Activated T-cell treated with anti-CD3 and anti-CD28 coated beads, Interleukin-2, amount 50 U/mL, for 24 hours (primary cell): Measurements from ENCODE around the gene RIPK1.
"Not testable (repeated sequence)": the region's sequence is repeated elsewhere in the genome, so short reads cannot be mapped to it uniquely, and the experiment has no call there.

Source experiments
- DNase-seq: peaks from one replicate; pipeline ENCODE4 v3.0.0-alpha.2; 2020
- H3K27ac Mint-ChIP-seq: 2 replicates; pipeline ENCODE4 v1.8.0; 2020; ENCODE audit warnings: mild to moderate bottlenecking, mixed read lengths
- H3K27me3 Mint-ChIP-seq: 2 replicates; pipeline ENCODE4 v1.8.0; 2020; ENCODE audit warnings: mixed read lengths
- H3K36me3 Mint-ChIP-seq: 2 replicates; pipeline ENCODE4 v1.8.0; 2020; ENCODE audit warnings: low read depth, mixed read lengths
- H3K4me1 Mint-ChIP-seq: 2 replicates; pipeline ENCODE4 v1.8.0; 2020; ENCODE audit warnings: low read depth, mixed read lengths
- H3K4me3 Mint-ChIP-seq: 2 replicates; pipeline ENCODE4 v1.8.0; 2020; ENCODE audit warnings: mild to moderate bottlenecking, moderate library complexity, mixed read lengths
- H3K9me3 Mint-ChIP-seq: 2 replicates; pipeline ENCODE4 v1.8.0; 2020; ENCODE audit warnings: mixed read lengths

The RIPK1 gene

DNA sequence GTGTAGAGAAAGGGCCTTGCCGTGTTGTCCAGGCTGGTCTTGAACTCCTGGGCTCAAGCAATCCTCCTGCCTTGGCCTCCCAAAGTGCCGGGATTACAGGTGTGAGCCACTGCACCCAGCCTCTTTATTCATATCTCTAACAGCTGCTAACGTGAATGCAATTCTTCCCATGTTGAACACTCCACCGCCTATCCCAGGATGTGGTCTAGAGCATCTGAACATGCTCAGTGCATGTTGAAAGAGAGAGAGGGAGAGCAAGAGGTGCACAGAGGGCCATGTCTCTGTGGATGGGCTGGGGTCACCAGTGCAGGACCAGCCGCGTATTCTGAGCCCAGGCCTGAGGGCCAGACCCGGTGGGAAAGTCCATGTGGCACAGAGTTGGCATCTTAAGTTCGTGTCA is 76.3 kb downstream of the RIPK1 start:
- no peak for DNase-seq
- H3K9me3 Mint-ChIP-seq: no peaks in the 10 kb centered on the region
- no peak overlapping the region for H3K4me3 Mint-ChIP-seq
- H3K27ac Mint-ChIP-seq: no peak overlapping the region
- H3K4me1 Mint-ChIP-seq: no peaks in the 10 kb centered on the region
- peaks cover 31% of the 10 kb centered on the region for H3K36me3 Mint-ChIP-seq
- H3K27me3 Mint-ChIP-seq: no peaks in the 10 kb centered on the region

DNA sequence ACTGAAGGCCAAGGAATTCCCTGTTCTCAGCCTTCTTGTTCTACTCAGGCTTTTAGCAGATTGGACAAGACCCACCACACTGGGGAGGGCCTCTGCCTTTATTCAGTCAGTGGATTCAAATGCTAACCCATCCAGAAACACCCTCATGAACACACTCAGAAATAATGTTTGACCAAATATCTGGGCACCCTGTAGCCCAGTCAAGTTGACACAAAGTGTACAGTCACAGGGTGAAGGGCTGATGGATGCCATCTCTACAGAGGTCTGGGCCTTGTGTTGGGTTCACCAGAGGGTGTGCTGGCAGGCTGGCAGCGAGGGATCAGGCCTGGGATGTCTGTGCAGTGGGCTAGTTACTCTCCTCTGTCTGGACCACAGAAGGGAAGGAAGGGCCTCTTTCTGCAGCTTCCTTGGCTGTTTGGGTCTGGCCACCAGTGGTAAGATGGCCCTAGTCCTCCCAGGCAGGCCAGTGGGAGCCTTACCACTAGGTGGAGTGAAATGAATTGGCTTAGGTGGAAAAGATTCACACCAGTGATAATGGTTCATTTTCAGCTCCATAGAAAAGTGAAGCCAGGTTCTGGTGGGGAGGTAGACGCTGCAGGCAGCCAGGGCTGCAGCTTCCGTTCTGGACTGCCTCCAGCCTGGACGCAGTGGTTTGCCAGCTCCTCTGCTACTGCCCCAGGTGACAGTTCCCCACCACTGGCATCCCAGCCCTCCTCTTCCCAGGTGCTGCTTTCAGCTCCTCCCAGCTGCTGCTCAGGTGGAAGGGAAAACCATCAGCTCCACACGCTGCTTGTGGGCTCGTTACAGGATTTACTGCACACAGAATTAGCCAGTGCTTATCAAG is 79.8 kb downstream of the RIPK1 start:
- no peaks in the 10 kb centered on the region for H3K27me3 Mint-ChIP-seq
- no peak overlapping the region for H3K4me3 Mint-ChIP-seq
- peaks cover 17% of the 10 kb centered on the region for H3K36me3 Mint-ChIP-seq

DNA sequence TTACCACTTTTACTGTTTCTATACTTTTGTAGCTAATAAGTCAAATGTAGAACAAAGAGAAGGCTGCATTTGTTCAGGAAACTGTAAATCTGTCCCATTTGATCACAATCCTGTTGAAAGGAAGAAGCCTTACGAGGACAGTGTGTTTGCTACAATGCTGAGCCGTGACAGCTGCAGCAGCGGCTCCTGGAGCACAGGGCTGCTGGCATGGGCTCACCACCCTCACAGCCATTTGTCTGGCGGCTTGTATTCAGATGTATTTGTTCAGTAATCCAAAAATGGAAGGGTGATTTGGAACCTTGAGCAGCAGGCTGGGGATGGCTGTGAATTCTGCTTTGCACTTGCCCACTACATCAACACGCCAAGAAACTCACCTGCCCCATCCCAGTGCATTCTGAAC is 83.4 kb downstream of the RIPK1 start:
- H3K27ac Mint-ChIP-seq: no peak overlapping the region
- H3K4me1 Mint-ChIP-seq: peaks cover 6% of the 10 kb centered on the region
- H3K4me3 Mint-ChIP-seq: no peak overlapping the region
- no peaks in the 10 kb centered on the region for H3K9me3 Mint-ChIP-seq
- peaks cover 6% of the 10 kb centered on the region for H3K27me3 Mint-ChIP-seq
- H3K36me3 Mint-ChIP-seq: peaks cover 25% of the 10 kb centered on the region
- no peak for DNase-seq

More for the DNA sequence above, 79.8 kb downstream of the RIPK1 start:
- Mint-ChIP-seq H3K9me3 (no peaks in the 10 kb centered on the region), H3K27ac (no peak overlapping the region), H3K4me1 (no peaks in the 10 kb centered on the region)
- DNase-seq: no peak

DNA sequence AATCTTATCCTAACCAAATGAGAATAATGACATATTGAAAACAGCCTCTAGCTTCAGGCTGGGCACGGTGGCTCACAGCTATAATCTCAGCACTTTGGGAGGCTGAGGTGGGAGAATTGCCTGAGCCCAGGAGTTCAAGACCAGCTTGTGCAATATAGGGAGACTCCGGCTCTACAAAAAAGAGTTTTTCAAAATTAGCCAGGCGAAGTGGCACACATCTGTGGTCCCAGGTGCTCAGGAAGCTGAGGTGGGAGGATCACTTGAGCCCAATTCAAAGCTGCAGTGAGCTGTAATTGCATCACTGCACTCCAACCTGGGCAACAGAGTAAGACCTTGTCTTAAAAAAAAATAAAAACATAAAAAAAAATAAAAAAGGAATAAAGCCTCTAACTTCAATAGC is 84.4 kb downstream of the RIPK1 start:
- Mint-ChIP-seq H3K9me3 (no peaks in the 10 kb centered on the region), H3K27ac (no peak overlapping the region), H3K4me1 (peaks cover 9% of the 10 kb centered on the region), H3K4me3 (no peak overlapping the region), H3K27me3 (peaks cover 6% of the 10 kb centered on the region), H3K36me3 (peaks cover 21% of the 10 kb centered on the region)
- no peak for DNase-seq

DNA sequence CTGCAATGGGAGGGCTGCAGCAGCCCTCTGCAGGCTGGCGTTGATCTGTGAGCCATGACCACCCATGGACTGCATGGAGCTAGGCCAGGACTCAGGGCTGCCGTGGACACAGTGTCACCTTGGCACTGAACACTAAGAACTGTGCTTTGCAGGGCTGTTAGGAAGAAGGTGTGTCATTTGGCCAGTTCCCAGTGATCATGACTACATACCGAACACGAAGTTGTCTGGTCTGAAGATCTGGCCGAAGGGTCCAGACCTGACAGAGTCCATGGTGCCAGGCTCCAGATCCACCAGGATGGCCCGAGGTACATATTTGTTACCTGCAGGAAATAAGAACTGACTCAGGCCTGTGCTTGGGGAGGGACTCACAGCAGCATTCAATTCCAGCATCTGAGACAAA is 87.1 kb downstream of the RIPK1 start:
- peaks cover 21% of the 10 kb centered on the region for H3K4me1 Mint-ChIP-seq
- H3K27ac Mint-ChIP-seq, H3K27me3 Mint-ChIP-seq, H3K9me3 Mint-ChIP-seq, DNase-seq, H3K4me3 Mint-ChIP-seq: not testable (repeated sequence)
- peaks cover 16% of the 10 kb centered on the region for H3K36me3 Mint-ChIP-seq

DNA sequence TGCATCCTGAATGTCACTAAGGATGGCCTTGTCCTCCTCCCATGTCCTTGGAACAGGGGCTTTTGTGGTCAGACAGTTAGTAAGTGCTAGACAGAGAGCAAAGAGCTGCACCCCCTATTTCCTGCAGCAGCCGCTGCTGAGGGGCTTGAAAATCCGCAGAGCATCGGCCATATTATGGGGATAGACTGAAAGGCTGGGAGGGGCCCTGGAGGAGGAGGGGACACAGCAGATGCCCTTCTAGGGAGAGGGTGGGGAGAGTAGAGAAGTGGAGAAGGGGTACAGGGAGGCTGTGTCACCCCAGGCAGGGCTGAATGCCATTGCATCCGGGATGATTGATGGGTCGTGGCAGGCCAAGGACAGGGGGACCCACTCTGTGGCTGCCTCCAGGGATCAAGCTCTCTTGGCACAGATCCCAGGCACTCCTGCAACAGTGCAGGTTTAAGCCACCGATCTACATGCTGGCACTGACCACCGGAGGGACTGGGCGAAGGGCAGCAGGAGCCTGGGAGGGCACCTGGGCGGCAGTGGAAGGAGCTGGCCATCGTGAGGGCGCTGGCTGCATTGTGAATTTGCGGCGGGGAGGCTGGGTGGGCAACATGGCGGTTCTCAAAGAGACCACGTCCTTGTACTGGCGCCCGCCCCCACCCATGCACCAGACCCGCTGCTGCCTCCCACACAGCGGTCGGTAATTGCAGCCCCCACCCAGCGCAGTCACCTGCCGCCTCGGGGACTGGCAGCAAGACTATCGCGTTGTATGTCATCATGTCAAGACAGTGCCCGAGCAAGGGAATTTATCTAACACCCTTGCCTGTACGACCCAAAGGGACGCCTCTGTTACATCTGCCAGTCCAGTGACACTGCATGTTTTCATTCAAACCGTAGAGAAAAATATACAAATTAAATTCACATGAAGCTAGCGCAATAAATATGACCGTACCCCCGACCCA is 88.2 kb downstream of the RIPK1 start:
- peaks cover 24% of the 10 kb centered on the region for H3K4me1 Mint-ChIP-seq
- H3K9me3 Mint-ChIP-seq, H3K27me3 Mint-ChIP-seq: not testable (repeated sequence)
- peak; percentile 43 for DNase-seq
- peaks cover 16% of the 10 kb centered on the region for H3K36me3 Mint-ChIP-seq
- H3K27ac Mint-ChIP-seq: peak overlapping the region; percentile 73
- H3K4me3 Mint-ChIP-seq: peak overlapping the region; percentile 77

DNA sequence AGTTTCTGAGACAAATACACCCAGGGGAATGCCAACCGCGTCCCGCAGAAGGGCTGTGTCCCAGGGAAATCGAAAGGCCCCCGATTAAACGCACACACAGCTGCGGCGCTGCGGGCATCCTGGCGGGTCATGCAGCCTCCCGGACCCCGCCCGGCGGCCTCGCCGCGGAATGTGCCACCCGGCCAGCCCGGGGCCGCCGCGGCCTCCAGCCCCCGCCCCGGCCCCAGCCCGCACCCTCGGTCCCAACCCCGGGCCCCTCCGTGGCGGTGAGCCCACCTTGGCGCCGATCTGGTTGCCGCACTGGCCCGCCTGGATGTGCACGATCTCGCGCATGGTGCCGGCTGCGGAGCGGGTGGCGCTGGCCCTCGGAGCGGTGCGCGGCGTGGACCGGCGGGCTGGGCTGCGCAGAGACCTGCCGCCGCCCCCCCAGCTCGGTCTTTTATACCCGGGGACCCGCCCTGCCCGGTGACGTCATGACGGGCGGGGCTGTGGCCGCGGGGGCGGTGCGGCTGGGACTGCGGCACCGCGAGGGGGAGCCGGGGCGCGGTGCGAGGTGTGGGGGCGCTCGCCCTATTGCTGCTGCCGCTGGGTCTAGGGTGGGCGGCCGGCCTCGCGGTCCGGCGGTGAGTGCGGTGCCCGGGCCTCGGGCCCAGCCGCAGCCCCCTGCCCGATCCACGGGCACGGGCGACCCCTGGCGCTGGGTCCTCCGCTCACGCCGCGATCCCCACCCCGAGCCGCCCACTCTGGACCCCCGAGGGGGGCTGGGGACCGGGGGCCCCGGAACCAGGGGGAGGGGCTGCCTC is 89.0 kb downstream of the RIPK1 start, which contains the start of gene TUBB2A:
TUBB2A (minus strand) TSS at position 414 of the 803 bp plus-strand sequence; CDS start at position 333, 81 bp downstream.
- peaks cover 28% of the 10 kb centered on the region for H3K4me1 Mint-ChIP-seq
- H3K4me3 Mint-ChIP-seq: peak within 1 kb of the TSS; percentile 77
- peaks cover 12% of the 10 kb centered on the region for H3K27me3 Mint-ChIP-seq
- peaks cover 2% of the 10 kb centered on the region for H3K9me3 Mint-ChIP-seq
- DNase-seq: peak; percentile 90
- peaks cover 16% of the 10 kb centered on the region for H3K36me3 Mint-ChIP-seq
- peak within 1 kb of the TSS; percentile 73 for H3K27ac Mint-ChIP-seq

DNA sequence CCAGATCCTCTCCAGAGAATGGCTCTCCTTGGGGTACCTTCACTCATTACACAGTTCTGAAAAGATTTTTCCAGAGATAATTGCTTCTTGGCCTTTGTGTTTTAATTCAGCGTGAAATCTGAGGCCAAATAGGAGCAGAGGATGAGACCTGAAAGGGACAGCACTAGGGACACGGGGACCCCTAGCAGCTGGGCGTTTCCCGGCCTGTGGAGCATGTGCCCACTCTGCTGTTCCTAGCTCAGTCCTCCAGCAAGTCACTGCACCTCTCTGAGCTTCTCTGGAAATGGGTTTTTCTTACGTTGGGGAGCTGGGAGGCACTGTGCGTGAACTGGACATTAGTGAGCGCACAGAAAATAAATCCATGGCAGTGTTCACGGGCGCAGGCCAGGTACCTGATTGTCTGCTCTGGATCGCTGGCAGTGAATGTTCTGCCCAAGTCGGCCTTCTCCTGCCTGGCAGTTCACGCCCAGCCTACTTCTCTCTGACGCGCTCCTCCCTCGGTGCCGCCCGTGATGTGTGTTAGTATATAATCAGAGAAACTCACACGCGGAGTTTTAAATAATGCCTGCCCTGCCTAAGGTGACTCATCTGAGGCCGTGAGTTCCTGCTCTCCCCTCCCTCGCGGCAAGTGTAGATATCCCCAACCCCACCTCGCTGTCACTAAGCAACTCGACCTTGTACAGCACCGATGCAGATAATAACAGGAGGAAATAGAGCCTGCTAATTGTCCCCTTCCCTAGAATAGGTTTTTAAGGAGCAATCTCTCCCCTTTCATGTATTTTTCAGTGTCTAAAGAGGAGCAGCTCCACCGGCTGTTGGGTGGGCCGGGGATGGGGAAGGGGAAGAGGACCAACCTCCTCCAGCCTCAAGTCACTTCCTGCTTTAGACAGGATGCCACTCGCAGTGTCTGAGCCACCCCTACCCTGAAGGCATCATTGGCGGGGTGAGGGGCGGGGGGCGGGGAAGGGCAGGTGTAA is 91.8 kb downstream of the RIPK1 start:
- Mint-ChIP-seq H3K36me3 (peaks cover 4% of the 10 kb centered on the region), H3K27me3 (peaks cover 19% of the 10 kb centered on the region), H3K4me3 (no peak overlapping the region), H3K4me1 (peaks cover 38% of the 10 kb centered on the region), H3K27ac (no peak overlapping the region), H3K9me3 (peaks cover 2% of the 10 kb centered on the region)
- DNase-seq: peak; percentile 60

DNA sequence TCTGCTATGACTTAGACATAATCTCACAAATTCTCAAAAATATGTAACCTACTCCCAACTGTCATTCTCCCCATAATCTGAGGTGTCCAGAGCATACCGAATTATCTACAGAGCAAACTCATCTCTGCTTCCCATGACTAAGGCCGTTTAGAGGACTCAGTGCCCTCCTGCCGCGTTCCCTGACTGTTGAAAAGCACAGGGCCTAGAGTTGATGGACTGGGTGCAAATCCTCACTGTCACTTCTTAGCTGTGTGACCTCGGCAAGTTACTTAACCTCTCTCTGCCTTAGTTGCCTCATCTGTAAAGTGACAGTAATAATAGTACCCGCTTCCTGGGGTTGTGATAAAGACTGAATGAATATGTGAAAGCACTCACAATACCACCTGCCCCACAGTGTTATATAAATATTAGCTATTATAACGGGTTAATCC is 93.8 kb downstream of the RIPK1 start:
- H3K27me3 Mint-ChIP-seq: peaks cover 13% of the 10 kb centered on the region
- no peaks in the 10 kb centered on the region for H3K36me3 Mint-ChIP-seq
- H3K9me3 Mint-ChIP-seq: peaks cover 2% of the 10 kb centered on the region
- DNase-seq: no peak
- peaks cover 29% of the 10 kb centered on the region for H3K4me1 Mint-ChIP-seq
- no peak overlapping the region for H3K27ac Mint-ChIP-seq
- peak overlapping the region; percentile 63 for H3K4me3 Mint-ChIP-seq

DNA sequence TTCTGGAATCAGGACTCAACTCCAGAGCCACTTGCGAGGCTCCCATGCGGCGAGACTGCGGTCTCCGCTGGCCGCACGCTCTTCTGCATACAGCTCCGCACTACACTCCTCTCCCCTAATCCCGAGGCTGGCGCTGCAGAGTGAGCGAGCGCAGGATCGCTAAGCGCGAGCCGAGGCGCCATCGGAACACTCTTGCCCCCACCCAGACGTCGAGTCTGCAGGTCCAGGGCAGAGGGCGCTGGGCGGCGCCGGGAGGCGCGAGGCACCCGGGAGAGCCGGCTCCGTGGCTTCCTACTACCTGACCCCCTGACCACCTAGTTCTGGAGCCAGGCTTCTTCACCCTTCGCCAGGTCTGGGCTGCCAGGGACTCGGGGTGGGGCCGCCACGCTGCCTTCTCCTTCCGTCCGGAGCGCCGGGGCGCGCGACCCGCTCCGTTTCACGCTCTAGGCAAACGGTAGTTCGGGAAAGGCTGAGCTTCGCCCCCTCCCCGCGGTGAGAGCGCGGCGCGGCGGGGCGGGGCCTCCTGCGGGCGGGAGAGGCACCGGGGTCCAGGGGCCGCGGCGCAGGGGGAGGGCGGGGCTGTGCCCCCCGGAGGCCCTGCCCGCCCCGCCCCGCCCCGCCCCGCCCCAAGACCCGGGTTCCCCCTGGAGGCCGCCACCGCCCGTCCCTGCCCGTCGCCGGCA is 94.4 kb downstream of the RIPK1 start:
- DNase-seq: peak; percentile 77

DNA sequence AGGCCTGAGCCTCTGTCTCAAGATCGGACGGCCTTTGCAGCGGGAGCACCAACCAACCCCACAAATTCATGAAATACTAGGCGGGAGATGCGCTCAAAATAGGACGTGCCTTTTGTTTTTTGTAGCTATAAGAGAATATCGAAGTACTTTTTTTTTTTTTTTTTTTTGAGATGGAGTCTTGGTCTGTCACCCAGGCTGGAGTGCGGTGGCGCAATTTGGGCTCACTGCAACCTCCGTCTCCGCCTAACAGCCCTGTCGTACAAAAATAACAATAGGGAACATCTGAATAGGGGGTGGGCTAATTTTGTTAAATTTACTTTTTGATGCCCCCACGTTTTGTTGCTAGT is 94.9 kb downstream of the RIPK1 start:
- H3K4me1 Mint-ChIP-seq: peaks cover 27% of the 10 kb centered on the region
- peak overlapping the region; percentile 42 for H3K27ac Mint-ChIP-seq
- H3K4me3 Mint-ChIP-seq: peak overlapping the region; percentile 76
- peaks cover 2% of the 10 kb centered on the region for H3K9me3 Mint-ChIP-seq
- H3K36me3 Mint-ChIP-seq: no peaks in the 10 kb centered on the region
- H3K27me3 Mint-ChIP-seq: peaks cover 12% of the 10 kb centered on the region
- DNase-seq: no peak

More for the DNA sequence above, 94.4 kb downstream of the RIPK1 start:
- Mint-ChIP-seq H3K36me3 (no peaks in the 10 kb centered on the region), H3K4me3 (peak overlapping the region; percentile 76), H3K27me3 (peaks cover 13% of the 10 kb centered on the region), H3K4me1 (peaks cover 29% of the 10 kb centered on the region), H3K9me3 (peaks cover 2% of the 10 kb centered on the region), H3K27ac (peak overlapping the region; percentile 42)

DNA sequence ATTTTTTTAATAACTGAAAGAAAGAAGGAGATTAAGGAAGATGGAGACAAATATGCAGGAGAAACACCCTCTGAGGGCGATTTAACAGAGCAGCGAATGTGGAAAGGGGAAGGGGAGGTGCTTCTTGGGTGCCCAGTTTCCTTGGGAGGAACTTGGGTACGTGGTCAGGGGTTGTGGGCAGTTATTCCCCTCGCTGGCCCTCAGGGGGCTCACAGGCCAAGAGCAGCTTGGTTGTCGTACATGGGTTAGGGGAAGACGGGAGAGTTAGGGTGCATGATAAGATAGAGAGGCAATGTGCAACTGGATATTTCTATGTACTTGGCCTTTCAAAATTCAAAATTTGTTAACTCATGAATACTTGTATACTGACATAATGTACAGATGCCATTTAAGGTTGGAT is 96.1 kb downstream of the RIPK1 start:
- H3K27me3 Mint-ChIP-seq: peaks cover 11% of the 10 kb centered on the region
- no peak for DNase-seq
- peaks cover 2% of the 10 kb centered on the region for H3K9me3 Mint-ChIP-seq
- H3K4me1 Mint-ChIP-seq: peaks cover 25% of the 10 kb centered on the region
- no peak overlapping the region for H3K4me3 Mint-ChIP-seq
- no peaks in the 10 kb centered on the region for H3K36me3 Mint-ChIP-seq
- H3K27ac Mint-ChIP-seq: no peak overlapping the region
